DMS153 treated with DMSO at 0.1 percent for 48 hours (cell line): ENCODE results near the gene SKI.
"Not testable (repeated sequence)": the region's sequence is repeated elsewhere in the genome, so short reads cannot be mapped to it uniquely, and the experiment has no call there.

Source experiments
- DNase-seq: peaks from one replicate; lab custom pipeline; 2025; ENCODE audit not compliant: unreplicated experiment; lab: John Stamatoyannopoulos, UW

Gene SKI

DNA sequence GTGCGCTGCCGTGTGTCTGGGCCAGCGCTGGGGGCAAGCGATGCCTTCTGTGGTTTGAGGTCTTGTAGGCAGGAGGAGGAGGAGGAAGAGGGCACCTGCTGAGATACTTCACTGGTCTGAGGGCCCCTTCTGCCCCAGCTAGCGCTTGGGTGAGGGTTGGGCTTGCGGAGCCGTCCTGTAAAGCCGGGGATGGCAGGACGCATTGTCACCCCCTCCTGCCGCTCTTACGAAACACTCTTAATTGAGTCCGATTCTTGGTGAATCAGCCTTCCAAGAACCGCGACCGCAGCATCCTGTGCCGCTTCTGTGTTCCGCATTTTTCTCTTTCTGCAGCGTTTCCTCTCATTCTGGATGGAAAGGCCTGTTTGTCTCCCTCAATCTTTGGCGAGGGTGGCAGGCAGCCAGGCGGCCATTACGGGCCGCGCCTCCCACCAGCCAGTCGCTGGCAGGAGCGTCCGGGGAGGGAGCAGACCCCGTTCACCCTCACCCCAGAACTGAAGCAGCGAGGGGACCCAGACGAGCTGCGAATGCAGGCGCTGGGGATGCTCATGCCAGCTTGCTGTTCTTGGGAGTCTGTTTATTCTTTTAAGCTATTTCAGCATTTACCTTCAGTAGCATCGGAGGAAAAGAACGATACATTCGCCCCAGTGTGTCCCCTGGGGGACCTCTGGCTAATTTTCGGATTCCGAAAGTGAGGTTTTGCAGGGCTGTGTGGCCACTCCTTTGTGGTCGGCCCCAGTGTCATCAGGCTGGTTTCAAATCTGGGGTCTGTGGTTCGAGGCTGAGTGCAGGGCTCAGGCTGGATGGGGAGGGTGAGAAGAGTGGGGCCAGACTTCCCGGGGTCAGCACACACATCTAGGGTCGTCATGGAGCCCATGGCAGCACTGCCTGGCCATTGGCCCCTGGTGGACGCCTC lies 62.7 kb downstream of the SKI start:
- DNase-seq, result no peak

DNA sequence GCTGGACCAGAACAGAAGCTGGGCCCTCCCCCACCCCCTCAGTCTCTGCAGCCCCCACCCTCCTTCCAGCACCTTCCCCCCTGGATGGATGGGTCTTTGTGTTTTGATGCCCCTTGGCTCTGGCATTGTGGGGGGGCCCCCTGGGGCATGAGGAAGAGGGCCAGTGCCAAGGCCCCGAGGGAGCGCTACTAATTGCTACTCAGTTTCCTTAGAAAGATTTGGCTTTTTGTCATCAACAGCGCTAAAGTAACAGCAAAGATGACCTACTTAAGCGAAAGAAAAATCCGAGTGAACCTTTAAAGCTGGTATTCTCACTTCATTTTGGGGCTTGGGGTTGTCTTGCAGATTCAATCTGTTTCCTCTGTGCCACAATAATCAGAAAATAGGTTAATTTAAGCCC lies 63.5 kb downstream of the SKI start:
- DNase-seq, result no peak

DNA sequence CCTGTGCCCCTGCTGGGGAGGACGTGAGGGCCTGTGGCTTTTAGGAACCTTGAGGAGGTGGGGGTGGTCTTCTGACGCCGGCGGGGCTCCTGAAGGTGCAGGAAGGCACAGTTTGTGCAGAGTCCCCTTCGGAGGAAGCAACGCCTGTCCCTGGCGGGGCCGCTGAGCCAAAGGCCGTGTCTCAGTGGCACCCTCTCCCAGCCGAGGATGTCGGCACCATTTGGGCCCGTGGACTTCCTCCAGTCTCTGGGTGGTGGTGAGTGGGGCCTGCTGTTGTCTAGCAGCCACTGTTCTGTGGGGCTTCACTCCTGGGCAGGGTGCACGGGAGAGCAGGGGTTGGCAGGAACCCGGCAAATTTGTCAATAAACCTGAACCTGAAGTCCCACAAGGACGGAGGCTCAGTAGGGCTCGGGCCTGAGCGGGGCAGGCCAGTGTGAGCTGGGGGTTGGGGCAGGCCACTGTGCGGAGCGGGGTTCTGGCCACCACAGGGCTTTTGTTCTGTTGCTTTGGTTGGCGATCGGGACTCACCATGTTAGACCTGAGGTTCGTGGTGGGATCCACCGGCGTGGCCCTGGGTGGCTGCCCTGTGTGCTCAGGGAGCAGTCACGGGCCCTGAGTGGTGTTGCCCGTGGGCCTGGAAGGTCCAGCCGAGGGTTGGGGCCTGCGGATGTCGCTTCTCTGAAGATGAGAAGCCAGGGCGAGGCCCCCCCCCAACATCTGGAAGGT lies 64.8 kb downstream of the SKI start:
- DNase-seq, result no peak

DNA sequence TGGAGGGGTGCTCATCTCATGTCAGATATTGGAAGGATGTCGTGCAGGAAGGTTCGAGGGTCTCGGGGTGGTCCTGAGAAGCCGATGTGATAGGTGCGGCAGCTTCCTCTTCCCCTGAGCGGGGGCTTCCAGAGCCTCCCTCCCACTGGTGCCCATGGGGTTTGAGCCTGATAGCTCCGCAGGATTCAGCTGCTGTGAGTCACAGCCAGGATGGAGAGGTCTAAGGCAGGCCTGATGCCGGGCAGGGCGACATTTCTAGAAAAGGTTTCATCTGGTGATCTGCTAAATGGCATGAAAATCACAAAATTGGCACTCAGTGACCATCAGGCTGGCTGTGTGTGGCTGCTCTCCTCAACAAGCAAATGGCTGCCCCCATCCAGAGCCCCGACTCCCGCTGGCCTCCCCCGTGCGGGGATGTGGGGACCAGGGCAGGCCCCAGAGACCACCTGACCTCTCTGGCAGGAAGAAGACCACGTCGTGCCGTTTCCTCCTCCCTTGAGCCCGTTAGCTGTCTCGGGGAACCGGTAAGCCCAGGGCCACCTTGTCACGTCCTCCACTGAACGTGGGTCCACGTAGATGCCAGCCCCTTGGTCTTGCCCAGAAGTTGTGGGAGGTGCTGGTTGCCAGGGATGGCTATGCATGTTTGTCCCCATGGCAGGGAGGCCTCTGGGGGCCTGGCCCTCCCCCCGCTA lies 66.1 kb downstream of the SKI start:
- no peak for DNase-seq

DNA sequence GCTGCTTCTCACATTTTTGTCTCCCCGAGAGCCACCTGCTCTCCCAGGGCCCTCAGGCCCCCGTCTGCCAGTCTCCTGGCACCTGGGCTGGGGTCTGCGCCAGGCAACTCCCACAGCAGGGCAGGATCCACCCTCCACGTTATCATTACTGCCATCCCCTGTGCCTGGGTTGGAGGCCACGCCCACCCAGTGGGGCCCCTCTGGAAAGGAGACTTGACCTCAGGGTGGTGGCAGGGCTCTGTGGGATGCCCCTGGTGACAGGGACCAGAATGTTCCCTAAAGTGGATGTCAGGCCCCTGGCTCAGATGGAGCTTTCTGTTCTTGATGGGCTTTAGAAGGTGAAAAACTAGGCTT lies 66.6 kb downstream of the SKI start:
- no peak for DNase-seq

DNA sequence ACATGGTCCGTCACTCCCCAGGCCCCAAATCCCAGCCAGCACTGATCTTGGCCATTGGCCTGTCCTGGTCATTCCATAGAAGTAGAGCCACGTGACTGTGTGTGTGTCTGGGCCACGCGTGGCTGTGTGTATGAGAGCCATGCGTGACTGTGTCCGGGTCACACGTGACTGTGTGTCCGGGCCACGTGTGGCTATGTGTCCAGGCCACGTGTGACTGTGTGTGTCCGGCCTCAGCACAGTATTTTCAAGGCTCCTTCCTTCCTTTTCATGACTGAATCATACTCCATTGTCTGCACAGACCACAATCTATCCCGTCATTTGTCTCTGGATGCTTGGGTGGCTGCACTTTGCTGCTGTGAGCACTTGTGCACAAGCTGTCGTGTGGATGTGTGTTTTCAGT lies 67.4 kb downstream of the SKI start:
- DNase-seq, result no peak

DNA sequence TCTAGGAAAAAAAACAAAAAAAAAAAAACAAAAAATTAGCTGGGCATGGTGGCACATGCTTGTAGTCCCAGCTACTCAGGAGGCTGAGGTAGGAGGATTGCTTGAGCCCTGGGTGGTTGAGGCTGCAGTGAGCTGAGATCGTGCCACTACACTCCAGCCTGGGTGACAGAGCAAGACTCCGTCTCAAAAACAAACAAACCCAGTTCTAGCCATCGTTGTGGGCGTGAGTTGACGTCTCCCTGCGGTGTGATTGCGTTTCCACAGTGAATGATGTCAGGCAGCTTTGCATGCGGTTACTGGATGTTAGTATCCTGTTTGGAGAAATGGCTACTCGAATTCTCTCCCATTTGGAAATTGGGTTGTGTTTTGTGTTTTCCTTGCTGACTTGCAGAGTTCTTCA lies 68.1 kb downstream of the SKI start:
- DNase-seq, result not testable (repeated sequence)

DNA sequence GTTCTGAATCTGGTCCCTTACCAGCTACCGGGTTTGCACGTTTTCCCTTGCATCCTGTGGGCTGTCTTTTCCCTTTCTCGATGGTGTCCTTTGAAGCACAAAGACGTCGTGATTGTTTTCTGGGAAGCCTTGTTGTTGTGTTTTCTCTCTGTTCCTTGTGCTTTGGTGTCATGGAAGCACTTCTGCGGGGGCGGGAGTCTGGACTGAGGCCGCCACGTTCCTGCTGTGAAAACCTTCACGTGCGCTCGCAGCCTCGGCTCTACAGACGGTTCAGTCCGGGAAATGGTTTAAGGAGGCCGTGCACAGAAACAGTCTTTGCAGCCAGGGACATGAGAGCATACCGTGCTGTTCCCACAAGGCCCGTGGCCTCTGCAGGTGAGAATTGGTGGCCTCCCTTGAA lies 68.5 kb downstream of the SKI start:
- DNase-seq, result no peak

DNA sequence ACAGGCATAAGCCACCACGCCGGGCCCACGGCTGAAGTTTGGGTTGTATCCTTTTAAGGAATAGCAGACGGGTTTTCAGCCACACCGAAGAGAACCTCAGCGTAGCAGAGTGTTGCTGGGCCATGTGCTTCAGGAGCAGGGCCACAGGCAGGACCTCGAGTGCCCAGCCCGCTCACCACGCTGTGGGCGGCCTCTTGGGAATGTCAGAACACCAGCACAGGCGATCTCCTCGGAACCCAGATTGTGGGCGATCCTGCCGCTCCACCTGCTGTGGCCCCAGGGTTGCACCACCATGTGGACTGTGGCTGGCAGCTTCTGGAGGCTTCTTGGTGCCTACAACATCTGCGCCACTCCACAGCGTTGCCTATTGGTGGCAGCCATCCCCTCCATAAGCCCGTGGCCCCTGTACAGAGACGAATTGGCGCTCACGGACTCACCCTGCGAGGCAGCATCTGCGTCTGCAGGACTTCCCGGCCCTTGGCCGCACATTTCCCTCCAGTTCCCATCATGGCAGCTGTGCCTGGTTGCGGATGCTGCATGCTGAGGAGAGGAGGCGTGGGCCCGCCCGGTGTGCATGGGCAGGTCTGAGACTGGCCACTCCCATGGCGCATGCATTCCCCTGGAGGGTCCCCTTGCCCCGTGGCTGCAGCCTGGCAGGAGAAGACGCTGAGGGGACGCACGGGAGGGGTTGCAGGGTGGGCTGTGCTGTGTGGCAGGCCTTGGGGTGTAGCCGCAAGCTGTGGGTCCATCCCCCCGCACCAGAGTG lies 69.3 kb downstream of the SKI start:
- no peak for DNase-seq

DNA sequence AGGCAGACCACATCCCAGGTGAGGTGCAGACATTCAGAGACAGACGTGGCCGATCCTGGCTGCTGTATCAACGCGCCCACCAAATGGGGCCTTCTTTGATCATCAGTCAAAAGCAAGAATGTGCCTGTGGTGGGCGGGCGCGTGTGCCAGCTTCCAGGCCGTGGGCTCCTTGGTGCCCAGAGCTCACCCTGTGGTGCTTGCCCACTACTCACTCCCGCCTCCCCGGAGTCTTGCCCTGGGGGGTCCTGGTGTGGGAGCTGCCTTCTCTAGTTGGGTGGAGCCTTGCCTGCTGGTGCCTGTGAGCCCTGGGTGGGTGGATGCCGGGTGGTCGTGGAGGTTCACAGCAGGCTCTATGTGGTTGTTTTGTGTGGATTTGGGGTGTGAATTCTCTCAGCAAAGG lies 70.6 kb downstream of the SKI start:
- no peak for DNase-seq

DNA sequence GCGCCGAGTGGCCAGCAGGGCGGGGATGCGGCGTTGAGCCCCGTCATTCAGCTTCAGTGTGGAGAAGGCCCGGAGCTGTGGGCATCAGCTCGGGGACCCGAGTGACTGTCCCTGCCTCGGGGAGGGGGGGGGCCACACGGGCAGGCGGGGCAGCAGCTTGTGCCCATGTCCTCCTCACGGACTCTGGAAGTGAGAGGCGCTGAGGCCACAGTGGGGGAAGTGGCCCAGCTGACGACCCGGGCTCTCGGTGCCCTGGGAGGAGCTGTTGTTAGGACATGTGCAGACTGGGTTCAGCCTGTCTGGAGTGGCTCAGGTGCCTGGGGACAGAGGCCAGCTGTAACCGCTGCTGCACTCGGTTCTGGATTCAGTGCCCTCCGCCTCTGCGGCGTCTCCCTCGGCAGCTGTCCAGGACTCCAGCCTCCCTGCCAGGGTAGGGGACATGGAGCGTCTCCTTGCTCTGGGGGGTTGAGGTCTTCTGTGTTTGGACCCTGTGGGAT lies 71.1 kb downstream of the SKI start:
- no peak for DNase-seq

DNA sequence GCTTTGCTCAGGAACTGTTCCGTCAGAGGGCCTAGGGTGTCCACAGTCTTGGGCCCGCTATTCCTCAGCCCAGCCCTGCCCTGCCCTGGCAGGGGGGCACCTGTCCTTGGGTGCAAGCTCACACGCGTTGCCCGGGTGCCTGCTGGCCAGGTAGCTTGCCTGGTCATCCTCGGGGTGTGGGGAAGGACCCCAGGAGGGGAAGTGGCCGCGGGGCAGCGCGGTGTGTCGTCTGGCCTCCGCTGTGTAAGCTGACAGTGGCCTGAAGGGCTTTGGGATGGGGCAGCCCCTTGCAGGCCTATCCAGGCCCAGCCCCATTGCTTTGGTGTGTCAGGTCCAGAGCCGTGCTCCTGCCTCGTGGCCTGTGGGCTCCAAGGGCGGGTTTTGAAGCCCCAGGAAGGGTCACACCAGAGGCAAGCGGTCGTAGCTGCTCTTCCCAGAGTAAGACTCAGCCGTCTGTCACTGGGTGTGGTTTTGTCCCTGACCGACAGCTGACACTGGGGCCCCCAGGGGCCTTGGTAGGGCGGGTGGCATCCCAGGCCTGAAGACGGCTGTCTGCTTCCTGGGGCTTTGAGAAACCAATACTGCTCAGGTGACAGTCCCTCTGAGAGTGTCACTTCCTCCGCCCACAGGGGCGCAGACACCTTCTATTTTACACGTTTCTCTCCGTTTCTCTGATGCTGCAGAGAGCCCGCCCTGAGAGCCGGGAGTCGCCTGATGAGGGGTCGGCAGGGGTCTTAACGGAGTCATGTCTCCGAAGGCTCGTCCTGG lies 72.1 kb downstream of the SKI start:
- no peak for DNase-seq

DNA sequence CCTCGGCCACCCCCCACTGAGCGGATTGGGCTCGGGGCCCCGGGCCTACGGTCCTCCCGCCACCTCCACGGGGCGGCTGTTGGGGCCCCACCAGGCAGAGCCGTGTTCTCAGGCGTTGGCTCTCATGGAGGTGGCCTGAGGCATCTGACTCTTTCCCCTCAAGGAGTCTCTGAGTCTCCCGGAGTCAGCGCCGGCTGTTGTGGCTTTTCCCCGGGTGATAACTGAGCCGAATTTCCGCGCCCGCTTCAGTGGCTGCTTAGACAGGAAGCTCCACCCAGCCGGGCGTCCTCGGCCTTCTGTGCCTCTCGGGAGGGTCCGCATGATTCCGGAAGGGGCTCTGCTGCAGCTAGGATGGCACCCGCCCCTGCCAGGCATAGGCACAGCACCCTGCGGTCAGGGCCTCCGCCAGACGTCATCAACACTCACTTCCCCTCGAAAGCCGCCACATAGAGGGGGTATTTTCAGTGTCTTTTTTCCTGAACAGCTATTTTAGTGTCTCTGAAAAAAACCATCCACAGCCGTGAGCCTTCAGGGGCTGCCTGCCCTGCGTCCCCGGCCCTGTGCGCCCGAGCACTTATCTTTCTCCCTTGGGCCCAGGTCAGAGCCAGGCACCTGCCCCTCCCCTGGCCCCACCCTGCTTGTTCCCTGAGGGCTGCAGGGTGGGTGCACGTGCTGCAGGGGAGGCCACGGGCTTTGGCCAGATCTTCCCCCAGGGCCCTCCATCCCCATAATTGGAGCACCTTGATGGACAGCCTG lies 72.9 kb downstream of the SKI start:
- DNase-seq, result no peak

DNA sequence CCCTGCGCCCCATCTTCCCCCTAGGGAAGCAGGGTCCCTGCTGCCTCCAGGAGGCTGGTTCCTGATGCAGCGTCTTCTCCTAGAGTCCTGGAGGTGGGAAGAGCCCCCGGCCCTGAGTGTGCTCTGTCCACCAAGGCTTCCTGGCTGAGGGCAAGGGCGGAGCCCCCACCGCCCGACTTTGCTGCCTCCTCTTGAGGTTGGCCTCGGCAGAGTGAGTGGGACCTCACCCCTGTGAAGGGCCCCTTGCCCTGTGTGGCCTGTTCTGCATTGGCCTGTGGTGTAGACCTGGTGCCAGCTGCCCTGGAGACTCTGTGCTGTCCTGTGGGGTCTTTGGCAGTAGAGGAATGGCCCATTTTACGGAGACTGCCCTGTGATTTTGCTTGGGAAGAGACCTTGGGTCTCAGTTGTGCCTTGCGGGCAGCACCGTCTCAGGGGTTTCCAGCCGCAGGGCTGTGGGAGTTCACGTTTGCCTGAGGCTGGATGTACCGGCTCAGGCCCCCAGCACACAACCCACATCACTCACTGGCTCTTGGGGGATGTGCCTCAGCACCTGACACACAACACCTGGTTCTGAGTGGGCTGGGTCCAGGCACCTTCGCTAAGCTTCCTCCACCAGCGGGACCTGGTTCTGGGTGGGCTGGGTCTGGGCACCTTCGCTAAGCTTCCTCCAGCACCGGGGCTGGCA lies 73.6 kb downstream of the SKI start:
- no peak for DNase-seq

DNA sequence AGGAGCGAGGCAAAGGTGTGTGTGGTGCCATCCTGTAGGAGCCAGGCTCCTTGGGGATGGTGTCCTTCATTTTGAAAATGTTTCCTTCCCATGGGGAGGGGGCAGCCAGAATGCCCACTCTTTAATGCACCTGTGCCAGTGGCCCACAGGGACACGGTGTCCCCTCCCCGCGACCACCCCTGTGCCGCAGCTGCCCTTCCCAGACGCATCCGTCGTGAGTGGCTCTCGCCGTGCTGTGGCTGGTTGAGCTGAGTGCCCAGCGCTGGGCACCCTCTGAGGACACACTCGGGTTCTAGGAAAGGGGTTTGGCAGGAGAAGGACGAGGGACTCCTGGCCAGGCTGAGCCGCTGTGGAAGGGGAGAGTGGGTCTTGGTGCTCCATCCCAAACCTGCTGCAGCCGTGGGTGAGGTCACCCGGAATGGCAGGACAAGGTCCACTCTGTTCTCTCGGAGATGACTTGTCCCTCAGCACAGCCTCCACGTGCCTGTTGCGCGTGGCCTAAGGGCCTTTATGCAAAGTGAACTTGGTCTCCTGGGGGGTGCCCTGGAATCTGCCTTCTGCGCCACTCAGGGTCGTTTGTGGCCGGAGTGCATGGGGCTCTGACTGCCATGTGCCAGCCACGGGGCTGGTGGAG lies 74.3 kb downstream of the SKI start:
- DNase-seq, result no peak

DNA sequence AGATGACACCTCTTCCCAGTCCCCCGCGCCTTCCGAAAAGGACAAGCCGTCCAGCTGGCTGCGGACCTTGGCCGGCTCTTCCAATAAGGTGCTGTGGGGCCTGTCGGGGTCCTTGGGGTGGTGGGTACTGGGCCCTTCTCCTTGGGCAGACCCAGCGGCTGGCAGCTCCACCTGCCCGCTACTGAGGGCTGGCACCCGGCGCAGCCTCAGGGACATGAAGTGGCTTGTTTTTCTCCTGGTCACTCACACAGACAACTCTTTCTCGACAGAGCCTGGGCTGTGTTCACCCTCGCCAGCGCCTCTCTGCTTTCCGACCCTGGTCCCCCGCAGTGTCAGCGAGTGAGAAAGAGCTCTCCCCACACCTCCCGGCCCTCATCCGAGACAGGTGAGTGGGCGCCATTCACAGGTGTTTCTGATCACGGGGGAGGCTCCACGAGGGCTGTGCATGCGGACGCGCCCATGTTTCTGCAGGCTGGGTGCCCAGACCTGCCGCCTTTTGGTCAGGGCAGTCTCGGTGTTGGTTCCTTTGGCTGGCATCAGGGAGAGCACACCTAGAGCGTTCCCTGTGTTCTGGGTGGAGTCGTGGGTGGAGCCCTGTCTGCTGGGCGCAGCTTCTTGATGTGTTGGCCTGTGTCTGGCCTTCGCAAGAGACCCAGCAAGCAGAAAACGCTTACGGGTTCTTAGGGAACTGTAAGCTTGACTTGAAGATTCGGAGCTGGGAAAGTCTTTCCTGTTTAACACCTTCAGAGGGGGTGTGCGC lies 75.1 kb downstream of the SKI start:
- DNase-seq, result no peak

DNA sequence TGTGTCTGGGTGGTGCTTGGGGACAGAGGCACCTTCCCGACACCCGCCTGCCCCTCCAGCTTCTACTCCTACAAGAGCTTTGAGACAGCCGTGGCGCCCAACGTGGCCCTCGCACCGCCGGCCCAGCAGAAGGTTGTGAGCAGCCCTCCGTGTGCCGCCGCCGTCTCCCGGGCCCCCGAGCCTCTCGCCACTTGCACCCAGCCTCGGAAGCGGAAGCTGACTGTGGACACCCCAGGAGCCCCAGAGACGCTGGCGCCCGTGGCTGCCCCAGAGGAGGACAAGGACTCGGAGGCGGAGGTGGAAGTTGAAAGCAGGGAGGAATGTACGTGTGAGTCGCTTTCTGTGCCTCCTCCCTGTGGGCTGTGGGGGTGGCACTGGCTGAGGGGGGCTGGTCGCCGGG lies 75.7 kb downstream of the SKI start:
- DNase-seq, result no peak

DNA sequence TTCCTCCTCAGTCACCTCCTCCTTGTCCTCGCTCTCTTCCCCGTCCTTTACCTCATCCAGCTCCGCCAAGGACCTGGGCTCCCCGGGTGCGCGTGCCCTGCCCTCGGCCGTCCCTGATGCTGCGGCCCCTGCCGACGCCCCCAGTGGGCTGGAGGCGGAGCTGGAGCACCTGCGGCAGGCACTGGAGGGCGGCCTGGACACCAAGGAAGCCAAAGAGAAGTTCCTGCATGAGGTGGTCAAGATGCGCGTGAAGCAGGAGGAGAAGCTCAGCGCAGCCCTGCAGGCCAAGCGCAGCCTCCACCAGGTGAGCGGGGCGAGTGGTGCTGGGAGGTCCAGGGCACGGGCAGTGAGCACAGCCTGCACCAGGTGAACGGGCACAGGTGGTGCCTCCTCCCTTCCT lies 76.2 kb downstream of the SKI start:
- no peak for DNase-seq
